Colonic mucosa (tissue), 4 donors: ENCODE data around the gene SH3PXD2A. TPM values are rescaled to one million over a fixed set of nuclear protein-coding genes. Genes with fewer than 3 reads are reported as not detected.

Experiments used
- DNase-seq: peaks from one replicate; pipeline ENCODE4 v3.0.0-alpha.2; 2020
- H3K27ac ChIP-seq: fragments of 200-600 bp; one replicate; pipeline ENCODE4 v1.8.0; 2021
- H3K27me3 ChIP-seq: fragments of 200-600 bp; one replicate; pipeline ENCODE4 v1.8.0; 2021
- H3K36me3 ChIP-seq: fragments of 200-600 bp; one replicate; pipeline ENCODE4 v1.8.0; 2021
- H3K4me1 ChIP-seq: fragments of 200-600 bp; one replicate; pipeline ENCODE4 v1.8.0; 2021; ENCODE audit warnings: mild to moderate bottlenecking
- H3K4me3 ChIP-seq: fragments of 200-600 bp; one replicate; pipeline ENCODE4 v1.8.0; 2021
- H3K9ac ChIP-seq, 2 donors: one replicate each; pipeline ENCODE4 v1.7.0; 2013; ENCODE audit warnings: control low read depth in 2 of 2, low read depth in 2 of 2, low read length in 2 of 2
- H3K9me3 ChIP-seq: fragments of 200-600 bp; one replicate; pipeline ENCODE4 v1.8.0; 2021
- intact Hi-C: fragments of 100-400 bp; cut with DNase I; formaldehyde crosslinking; loops from one replicate; pipeline ENCODE4 v1.14.1; 2022
- total RNA-seq, 2 donors: library from RNA; stranded (reverse); fragmentation: NEBNext Ultra II Directional in 1 of 2; extraction: Animal tissue kit (Norgen Biotek cat#: 25700) in 1 of 2; gene quantifications; one replicate each; pipeline ENCODE4 v1.2.1, GENCODE V29; 2021
- TF ChIP-seq, protein P1 (sequence below): fragments of 200-600 bp; IDR thresholded peaks from one replicate; pipeline ENCODE4 v1.8.0; 2022; ENCODE audit warnings: antibody characterized with exemption, mild to moderate bottlenecking
- donor health status: healthy.
- donor health status: DM: no; HTN: no; CAD: no.
- donor health status: DM: no; HTN: no; CAD: no.

Gene SH3PXD2A
- total RNA-seq, 2 donors from 2014 or later: 37.5 to 40.8 TPM

DNA sequence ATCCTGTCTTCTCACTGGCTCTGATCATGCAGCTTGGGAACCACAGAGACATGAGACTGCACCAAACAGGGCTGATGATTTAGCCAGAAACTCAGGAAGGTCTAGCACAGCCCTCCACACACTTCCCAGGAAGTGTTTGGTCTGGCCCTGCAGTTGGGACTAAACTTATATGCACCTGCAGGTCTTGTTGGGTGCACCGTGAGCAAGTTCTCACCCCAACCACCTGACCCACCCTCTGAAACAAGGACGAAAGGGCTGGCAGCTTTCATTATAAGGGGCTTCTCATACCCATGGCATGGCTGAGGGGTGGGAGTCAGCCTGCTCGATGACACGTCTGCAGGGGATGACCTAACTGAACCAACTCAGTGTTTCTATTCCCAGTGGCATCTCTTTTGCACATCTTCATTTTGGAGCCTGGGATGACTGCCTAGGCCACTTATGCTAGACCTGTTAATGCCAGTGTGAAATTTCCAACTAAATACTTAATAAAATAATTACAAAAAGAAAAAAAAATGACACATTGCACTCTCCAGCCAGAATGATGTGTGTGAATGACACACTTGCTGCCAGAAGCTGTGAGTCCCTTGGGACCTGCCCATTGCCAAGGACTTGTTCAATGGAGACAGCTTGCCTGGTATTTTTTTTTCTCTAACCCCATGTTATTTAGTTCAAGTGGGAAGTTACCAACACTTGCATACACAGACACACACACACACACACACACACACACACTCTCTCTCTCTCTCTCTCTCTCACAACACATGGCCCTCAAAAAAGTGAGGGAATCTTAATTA is 259.2 kb downstream of the SH3PXD2A start:
- DNase-seq: no peak
- Histone ChIP-seq H3K9me3 (no peaks in the 10 kb centered on the region), H3K4me3 (no peak overlapping the region), H3K27me3 (no peaks in the 10 kb centered on the region), H3K9ac (no peak overlapping the region), H3K27ac (no peak overlapping the region), H3K36me3 (no peaks in the 10 kb centered on the region), H3K4me1 (no peaks in the 10 kb centered on the region)
- TF ChIP-seq, protein P1, sequence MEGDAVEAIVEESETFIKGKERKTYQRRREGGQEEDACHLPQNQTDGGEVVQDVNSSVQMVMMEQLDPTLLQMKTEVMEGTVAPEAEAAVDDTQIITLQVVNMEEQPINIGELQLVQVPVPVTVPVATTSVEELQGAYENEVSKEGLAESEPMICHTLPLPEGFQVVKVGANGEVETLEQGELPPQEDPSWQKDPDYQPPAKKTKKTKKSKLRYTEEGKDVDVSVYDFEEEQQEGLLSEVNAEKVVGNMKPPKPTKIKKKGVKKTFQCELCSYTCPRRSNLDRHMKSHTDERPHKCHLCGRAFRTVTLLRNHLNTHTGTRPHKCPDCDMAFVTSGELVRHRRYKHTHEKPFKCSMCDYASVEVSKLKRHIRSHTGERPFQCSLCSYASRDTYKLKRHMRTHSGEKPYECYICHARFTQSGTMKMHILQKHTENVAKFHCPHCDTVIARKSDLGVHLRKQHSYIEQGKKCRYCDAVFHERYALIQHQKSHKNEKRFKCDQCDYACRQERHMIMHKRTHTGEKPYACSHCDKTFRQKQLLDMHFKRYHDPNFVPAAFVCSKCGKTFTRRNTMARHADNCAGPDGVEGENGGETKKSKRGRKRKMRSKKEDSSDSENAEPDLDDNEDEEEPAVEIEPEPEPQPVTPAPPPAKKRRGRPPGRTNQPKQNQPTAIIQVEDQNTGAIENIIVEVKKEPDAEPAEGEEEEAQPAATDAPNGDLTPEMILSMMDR: no peak
- intact Hi-C loops: loop anchor here (10.0 kb wide), 1 partner anchor 181 kb away; no protein-coding TSS in a partner anchor

DNA sequence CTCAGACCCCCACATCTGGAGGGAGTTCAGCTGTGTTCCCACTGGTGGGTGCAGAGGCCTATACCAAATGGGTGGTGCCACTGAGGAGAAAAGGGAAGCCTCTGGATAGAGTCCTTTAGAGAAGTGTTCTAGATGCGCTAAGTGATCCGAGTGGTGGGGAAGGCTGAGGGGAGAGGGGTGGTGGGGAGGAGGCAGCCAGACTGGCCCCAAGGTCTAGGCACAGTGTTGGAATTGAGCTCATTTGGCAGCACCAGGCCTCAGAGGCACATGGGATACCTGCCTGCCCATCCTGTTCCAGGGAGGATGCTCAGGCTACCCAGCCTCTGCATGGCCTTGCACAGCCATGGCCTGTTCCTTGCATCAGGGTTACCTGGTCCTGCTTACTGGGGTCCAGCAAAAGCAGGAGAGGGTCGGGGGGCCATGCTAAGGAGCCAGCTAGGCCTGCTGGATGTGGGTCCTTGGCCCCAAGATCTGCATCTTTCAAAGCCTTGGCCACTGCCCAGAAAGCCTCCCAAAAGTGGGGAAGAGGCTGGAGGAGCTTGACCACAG is 262.3 kb downstream of the SH3PXD2A start:
- Histone ChIP-seq H3K9me3 (no peaks in the 10 kb centered on the region), H3K27me3 (no peaks in the 10 kb centered on the region), H3K36me3 (no peaks in the 10 kb centered on the region), H3K9ac (no peak overlapping the region), H3K4me3 (no peak overlapping the region), H3K4me1 (peaks cover 3% of the 10 kb centered on the region), H3K27ac (no peak overlapping the region)
- intact Hi-C loops: loop anchor here (5.0 to 10.0 kb wide), 2 partner anchors 178 to 269 kb away; no protein-coding TSS in a partner anchor
- DNase-seq: no peak
- TF ChIP-seq, protein P1: no peak

DNA sequence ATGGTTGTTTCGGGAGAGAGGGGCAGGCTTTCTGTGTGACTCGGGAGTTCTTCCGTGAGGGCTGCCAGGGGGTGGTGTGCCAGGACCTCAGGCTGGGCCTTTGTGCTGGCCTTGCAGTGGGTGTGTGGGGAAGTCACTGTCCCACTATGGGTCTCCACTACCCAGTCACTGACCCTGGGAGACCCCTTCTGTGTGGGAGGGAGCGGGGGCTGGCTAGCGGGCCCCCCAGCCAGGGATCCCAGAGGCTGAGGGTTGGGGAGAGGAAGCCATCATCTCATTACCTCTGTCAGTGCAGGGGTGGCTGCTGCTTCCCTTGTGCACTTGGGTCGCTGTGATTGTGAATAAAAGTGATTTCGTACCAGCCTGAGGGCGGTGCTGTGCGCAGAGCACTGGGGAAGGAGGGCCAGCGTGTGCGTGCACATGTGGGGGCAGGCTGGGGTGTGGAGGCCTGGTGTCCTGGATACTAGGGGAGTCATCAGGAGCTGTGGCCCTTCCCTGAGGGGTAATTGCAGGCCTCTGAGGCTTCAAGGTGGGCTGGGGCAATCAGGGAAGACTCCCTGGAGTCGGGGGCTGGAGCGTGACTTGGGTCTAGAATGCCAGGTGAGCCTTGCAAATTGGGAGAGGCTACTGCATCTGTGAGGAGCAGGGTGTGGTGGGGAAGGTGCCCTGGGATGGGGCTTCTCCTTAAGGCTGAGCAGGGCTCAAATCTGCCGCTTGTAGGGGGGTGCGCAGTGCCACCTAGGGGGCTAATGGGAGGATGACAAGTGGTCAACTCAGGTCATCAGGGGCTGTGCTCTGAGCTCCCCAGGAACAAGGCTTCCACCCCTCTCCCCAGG is 263.0 kb downstream of the SH3PXD2A start:
- intact Hi-C loops: loop anchor here (5.0 to 10.0 kb wide), 2 partner anchors 178 to 270 kb away; no protein-coding TSS in a partner anchor
- Histone ChIP-seq H3K9ac (no peak overlapping the region), H3K4me3 (no peak overlapping the region)

DNA sequence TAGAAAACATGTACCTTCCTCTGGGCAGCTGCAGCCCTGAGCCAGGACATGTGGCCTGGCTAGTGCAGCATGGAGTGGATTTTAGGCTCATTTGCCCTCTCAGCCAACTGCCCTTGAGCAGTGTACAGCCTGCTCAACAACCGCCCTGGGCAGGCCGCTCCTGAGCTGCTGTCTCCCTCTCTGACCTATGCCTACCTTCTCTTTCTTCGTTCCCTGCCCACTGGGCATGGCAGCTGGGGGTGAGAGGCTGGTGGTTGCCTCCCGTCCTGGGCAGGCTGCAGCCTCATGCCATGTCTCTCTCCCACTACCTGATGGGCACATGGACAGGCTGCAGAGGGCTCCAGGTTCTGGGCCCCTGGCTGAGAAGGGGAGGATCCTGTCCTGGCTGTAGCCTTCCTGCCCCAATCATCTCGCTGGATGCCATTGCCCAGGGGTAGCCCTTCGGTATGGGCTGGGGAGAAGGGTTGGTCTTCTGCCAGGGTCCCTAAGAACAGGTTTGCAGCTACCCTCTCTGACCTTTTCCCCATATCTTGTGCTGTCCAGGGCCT is 264.6 kb downstream of the SH3PXD2A start:
- Histone ChIP-seq H3K27me3 (no peaks in the 10 kb centered on the region), H3K4me1 (peaks cover 3% of the 10 kb centered on the region), H3K9ac (no peak overlapping the region), H3K27ac (no peak overlapping the region), H3K9me3 (no peaks in the 10 kb centered on the region), H3K36me3 (no peaks in the 10 kb centered on the region), H3K4me3 (no peak overlapping the region)
- no peak for DNase-seq
- intact Hi-C loops: loop anchor here (5.0 to 10.0 kb wide), 2 partner anchors 176 to 271 kb away; no protein-coding TSS in a partner anchor
- TF ChIP-seq, protein P1: no peak

More for the DNA sequence above, 263.0 kb downstream of the SH3PXD2A start:
- H3K36me3 ChIP-seq: no peaks in the 10 kb centered on the region
- TF ChIP-seq, protein P1: peak; percentile 37
- H3K27me3 ChIP-seq: no peaks in the 10 kb centered on the region
- H3K9me3 ChIP-seq: no peaks in the 10 kb centered on the region
- peaks cover 3% of the 10 kb centered on the region for H3K4me1 ChIP-seq
- no peak overlapping the region for H3K27ac ChIP-seq
- no peak for DNase-seq

DNA sequence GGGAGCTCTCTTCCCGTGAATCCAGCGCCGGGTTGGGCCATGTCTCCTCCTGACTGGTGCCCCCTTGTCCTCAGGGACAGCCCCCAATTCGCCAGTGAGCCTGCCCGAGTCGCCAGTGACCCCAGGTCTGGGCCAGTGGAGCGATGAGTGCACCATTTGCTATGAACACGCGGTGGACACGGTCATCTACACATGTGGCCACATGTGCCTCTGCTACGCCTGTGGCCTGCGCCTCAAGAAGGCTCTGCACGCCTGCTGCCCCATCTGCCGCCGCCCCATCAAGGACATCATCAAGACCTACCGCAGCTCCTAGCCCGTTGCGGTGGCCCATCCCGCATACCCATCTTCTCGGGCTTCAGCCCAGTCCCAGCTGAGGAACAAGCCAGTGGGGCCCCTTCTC is 265.3 kb downstream of the SH3PXD2A start:
- Histone ChIP-seq H3K4me1 (peaks cover 3% of the 10 kb centered on the region), H3K27me3 (no peaks in the 10 kb centered on the region), H3K9ac (no peak overlapping the region), H3K4me3 (no peak overlapping the region), H3K27ac (no peak overlapping the region), H3K36me3 (no peaks in the 10 kb centered on the region), H3K9me3 (no peaks in the 10 kb centered on the region)
- DNase-seq: no peak
- TF ChIP-seq, protein P1: no peak
- intact Hi-C loops: loop anchor here (5.0 to 10.0 kb wide), 2 partner anchors 175 to 272 kb away; no protein-coding TSS in a partner anchor
